ENCODE data around the gene TCL1A.

The TCL1A gene

GRCh38 chr14:95663226-95663797, 50.6 kb downstream of the TCL1A start:
- CTCF ChIA-PET = no interaction called here
- POLR2A ChIA-PET = no interaction called here
- no peak for DNase-seq (ENCODE audit: extremely low spot score)
- TF ChIP-seq L3MBTL2 (conservative IDR thresholded peaks at IDR 0.05) (no peak), FOXK2 (IDR thresholded peaks at IDR 0.05) (no peak), HDGF (IDR thresholded peaks at IDR 0.05; ENCODE audit: borderline replicate concordance) (no peak), ELF4 (IDR thresholded peaks at IDR 0.05) (no peak), NFRKB (IDR thresholded peaks at IDR 0.05) (no peak), FOXA1 (IDR thresholded peaks at IDR 0.05) (no peak), ZNF384 (IDR thresholded peaks at IDR 0.05) (no peak), SP1 (IDR thresholded peaks at IDR 0.05) (no peak), SUZ12 (IDR thresholded peaks at IDR 0.05) (no peak), LEF1 (IDR thresholded peaks at IDR 0.05; ENCODE audit: borderline replicate concordance) (no peak), PKNOX1 (IDR thresholded peaks at IDR 0.05) (no peak)

- TF ChIP-seq SP1 (IDR thresholded peaks at IDR 0.05) (no peak), FOXK2 (IDR thresholded peaks at IDR 0.05) (no peak), ARNT (IDR thresholded peaks at IDR 0.05) (no peak), ZNF384 (IDR thresholded peaks at IDR 0.05) (0 out of 2 replicates have a peak, but pooled peaks have one; percentile 49)
- POLR2A ChIA-PET = no interaction called here
- CTCF ChIA-PET = interaction anchor here (0.6 kb wide), 1 partner anchor 14 kb away, joined by 3 read pairs; no protein-coding TSS in a partner anchor
- DNase-seq (ENCODE audit: extremely low spot score) = no peak
Observed at GRCh38 chr14:95662376-95663186, 51.3 kb downstream of the TCL1A start.

- ChIA-PET POLR2A (no interaction called here), CTCF (interaction anchor here (1.0 kb wide), 1 partner anchor 100 kb away, joined by 3 read pairs; no protein-coding TSS in a partner anchor)
- DNase-seq (ENCODE audit: extremely low spot score) = no peak
- TF ChIP-seq HDGF (IDR thresholded peaks at IDR 0.05; ENCODE audit: borderline replicate concordance) = no peak
- no peak for TF ChIP-seq PKNOX1 (IDR thresholded peaks at IDR 0.05)
- no peak for TF ChIP-seq ELF4 (IDR thresholded peaks at IDR 0.05)
- TF ChIP-seq FOXM1 (IDR thresholded peaks at IDR 0.05; ENCODE audit: borderline replicate concordance) = no peak
- no peak for TF ChIP-seq ZNF384 (IDR thresholded peaks at IDR 0.05)
- no peak for TF ChIP-seq CTBP1 (IDR thresholded peaks at IDR 0.05; ENCODE audit: borderline replicate concordance)
Observed at GRCh38 chr14:95660651-95661515, 53.0 kb downstream of the TCL1A start.

GRCh38 chr14:95659990-95660385, 53.9 kb downstream of the TCL1A start:
- TF ChIP-seq HDGF (IDR thresholded peaks at IDR 0.05; ENCODE audit: borderline replicate concordance) (no peak), SUZ12 (IDR thresholded peaks at IDR 0.05) (no peak), ZNF384 (IDR thresholded peaks at IDR 0.05) (no peak), FOXK2 (IDR thresholded peaks at IDR 0.05) (no peak), FOXM1 (IDR thresholded peaks at IDR 0.05; ENCODE audit: borderline replicate concordance) (no peak), L3MBTL2 (conservative IDR thresholded peaks at IDR 0.05) (no peak), ARNT (IDR thresholded peaks at IDR 0.05) (no peak), LEF1 (IDR thresholded peaks at IDR 0.05; ENCODE audit: borderline replicate concordance) (no peak), SP1 (IDR thresholded peaks at IDR 0.05) (no peak), PKNOX1 (IDR thresholded peaks at IDR 0.05) (no peak), FOXA1 (IDR thresholded peaks at IDR 0.05) (no peak), NFRKB (IDR thresholded peaks at IDR 0.05) (no peak), TARDBP (IDR thresholded peaks at IDR 0.05) (no peak), ELF4 (IDR thresholded peaks at IDR 0.05) (no peak), BHLHE40 (IDR thresholded peaks at IDR 0.05; ENCODE audit: borderline replicate concordance) (no peak), CTBP1 (IDR thresholded peaks at IDR 0.05; ENCODE audit: borderline replicate concordance) (no peak)
- ChIA-PET CTCF (interaction anchor here (1.0 kb wide), 1 partner anchor 99 kb away, joined by 3 read pairs; no protein-coding TSS in a partner anchor), POLR2A (no interaction called here)
- no peak for DNase-seq (ENCODE audit: extremely low spot score)

Measured in HEK293T (cell line).